Osteoblast (primary cell): Measurements from ENCODE around the gene EVA1A. TPM values are rescaled to one million over a fixed set of nuclear protein-coding genes. Genes with fewer than 3 reads are reported as not detected.

Source experiments
- DNase-seq: peaks from one replicate; pipeline ENCODE4 v3.0.0; 2011; ENCODE audit warnings: low spot score, mixed read lengths; ENCODE audit not compliant: insufficient read length; ENCODE audit errors: missing footprints
- H2AFZ ChIP-seq: 2 replicates; pipeline ENCODE4 v1.6.0; 2011; ENCODE audit warnings: mild to moderate bottlenecking, low read length
- H3K27ac ChIP-seq: 2 replicates; pipeline ENCODE4 v1.5.1; 2011; ENCODE audit warnings: mild to moderate bottlenecking, low read depth, low read length, moderate library complexity
- H3K27me3 ChIP-seq: 2 replicates; pipeline ENCODE4 v1.6.0; 2012; ENCODE audit warnings: mild to moderate bottlenecking, control low read depth, inconsistent platforms, low read length, moderate library complexity; ENCODE audit not compliant: insufficient read depth
- H3K36me3 ChIP-seq: 2 replicates; pipeline ENCODE4 v1.5.1; 2011; ENCODE audit warnings: mild to moderate bottlenecking, low read length, control low read depth, moderate library complexity; ENCODE audit not compliant: insufficient read depth
- H3K4me1 ChIP-seq: 2 replicates; pipeline ENCODE4 v1.5.1; 2011; ENCODE audit warnings: mild to moderate bottlenecking, low read length, control low read depth, moderate library complexity; ENCODE audit not compliant: insufficient read depth
- H3K4me2 ChIP-seq: 2 replicates; pipeline ENCODE4 v1.6.0; 2011; ENCODE audit warnings: mild to moderate bottlenecking, low read length; ENCODE audit not compliant: insufficient read depth
- H3K4me3 ChIP-seq: fragments of 200-600 bp; sonication (generic); 3 replicates; pipeline ENCODE4 v1.5.1; 2012; ENCODE audit warnings: mild to moderate bottlenecking, low read length, inconsistent platforms; ENCODE audit not compliant: insufficient read depth
- H3K79me2 ChIP-seq: 2 replicates; pipeline ENCODE4 v1.6.0; 2012; ENCODE audit warnings: mild to moderate bottlenecking, low read length, control low read depth, inconsistent platforms; ENCODE audit not compliant: insufficient read depth
- H3K9me3 ChIP-seq: 2 replicates; pipeline ENCODE4 v1.5.1; 2011; ENCODE audit warnings: low read depth, low read length, control low read depth
- H4K20me1 ChIP-seq: 2 replicates; pipeline ENCODE4 v1.6.0; 2012; ENCODE audit warnings: mild to moderate bottlenecking, low read length, control low read depth; ENCODE audit not compliant: insufficient read depth
- CTCF ChIP-seq: IDR thresholded peaks from 2 replicates; pipeline ENCODE4 v1.5.1; 2011; ENCODE audit warnings: mild to moderate bottlenecking, low read depth, low read length, moderate library complexity; ENCODE audit errors: extremely low read depth
- total RNA-seq: library from RNA; depleted of rRNA; stranded (reverse); fragments of >200 nt; gene quantifications from 2 replicates; pipeline ENCODE4 v1.2.3, GENCODE V29; 2012

Gene EVA1A
- total RNA-seq, 1 donor: 70.9 TPM

- no peak overlapping the region for H3K4me3 ChIP-seq
- H3K27me3 ChIP-seq: peaks cover 7% of the 10 kb centered on the region
- H2AFZ ChIP-seq: no peak overlapping the region
- no peaks in the 10 kb centered on the region for H3K79me2 ChIP-seq
- H3K36me3 ChIP-seq: no peaks in the 10 kb centered on the region
- H3K9me3 ChIP-seq: no peaks in the 10 kb centered on the region
- H3K4me1 ChIP-seq: peaks cover 8% of the 10 kb centered on the region
- H3K27ac ChIP-seq: no peak overlapping the region
- TF ChIP-seq CTCF: no peak
- DNase-seq: no peak
- no peaks in the 10 kb centered on the region for H4K20me1 ChIP-seq
- no peak overlapping the region for H3K4me2 ChIP-seq
These were observed 102.5 kb downstream of the EVA1A start for GRCh38 chr2:75458201-75458600.

- TF ChIP-seq CTCF: no peak
- H3K79me2 ChIP-seq: no peaks in the 10 kb centered on the region
These were observed 103.9 kb downstream of the EVA1A start for GRCh38 chr2:75456825-75457224.

GRCh38 chr2:75456111-75456510, 104.6 kb downstream of the EVA1A start:
- peaks cover 8% of the 10 kb centered on the region for H3K4me1 ChIP-seq
- no peak overlapping the region for H3K4me2 ChIP-seq
- H3K27me3 ChIP-seq: peaks cover 7% of the 10 kb centered on the region
- no peak for TF ChIP-seq CTCF
- H3K27ac ChIP-seq: no peak overlapping the region
- H2AFZ ChIP-seq: no peak overlapping the region
- no peak overlapping the region for H3K4me3 ChIP-seq
- no peaks in the 10 kb centered on the region for H3K36me3 ChIP-seq
- no peak for DNase-seq
- H4K20me1 ChIP-seq: no peaks in the 10 kb centered on the region
- no peaks in the 10 kb centered on the region for H3K9me3 ChIP-seq
- no peaks in the 10 kb centered on the region for H3K79me2 ChIP-seq

More at GRCh38 chr2:75456825-75457224, 103.9 kb downstream of the EVA1A start:
- DNase-seq: no peak
- H3K27ac ChIP-seq: no peak overlapping the region
- no peak overlapping the region for H2AFZ ChIP-seq
- H3K27me3 ChIP-seq: peaks cover 7% of the 10 kb centered on the region
- H4K20me1 ChIP-seq: no peaks in the 10 kb centered on the region
- H3K4me2 ChIP-seq: no peak overlapping the region
- peaks cover 8% of the 10 kb centered on the region for H3K4me1 ChIP-seq
- H3K9me3 ChIP-seq: no peaks in the 10 kb centered on the region
- H3K36me3 ChIP-seq: no peaks in the 10 kb centered on the region
- H3K4me3 ChIP-seq: no peak overlapping the region

GRCh38 chr2:75454241-75454620, 106.5 kb downstream of the EVA1A start:
- Histone ChIP-seq H3K27ac (no peak overlapping the region), H3K4me3 (no peak overlapping the region), H3K79me2 (no peaks in the 10 kb centered on the region), H3K36me3 (no peaks in the 10 kb centered on the region), H4K20me1 (no peaks in the 10 kb centered on the region), H3K4me1 (no peaks in the 10 kb centered on the region), H3K9me3 (no peaks in the 10 kb centered on the region), H2AFZ (no peak overlapping the region), H3K27me3 (peaks cover 7% of the 10 kb centered on the region), H3K4me2 (no peak overlapping the region)
- no peak for TF ChIP-seq CTCF
- DNase-seq: no peak
